Coronary artery (tissue), 2 donors: ENCODE results near the gene TRIAP1.
"Not testable (repeated sequence)": the region's sequence is repeated elsewhere in the genome, so short reads cannot be mapped to it uniquely, and the experiment has no call there.

Source experiments
- DNase-seq: peaks from one replicate; pipeline ENCODE4 v3.0.0-alpha.2; 2017; ENCODE audit warnings: low spot score
- H3K27ac ChIP-seq, 2 donors: fragments of 200-600 bp; sonication (generic); one replicate each; pipeline ENCODE4 v1.5.1; 2016 to 2019
- H3K4me3 ChIP-seq: fragments of 200-600 bp; sonication (generic); 2 replicates; pipeline ENCODE4 v1.5.1; 2016; ENCODE audit warnings: mild to moderate bottlenecking, moderate library complexity
- CTCF ChIP-seq: fragments of 200-600 bp; sonication (generic); IDR thresholded peaks from one replicate; pipeline ENCODE4 v1.5.1; 2019; ENCODE audit warnings: antibody characterized with exemption

The TRIAP1 gene

GRCh38 chr12:120455302-120455701, 9.1 kb upstream of the TRIAP1 start:
- Histone ChIP-seq H3K27ac (no peak overlapping the region), H3K4me3 (no peak overlapping the region)
- DNase-seq: no peak
- TF ChIP-seq CTCF: no peak

GRCh38 chr12:120453977-120454376, 7.8 kb upstream of the TRIAP1 start:
- Histone ChIP-seq H3K4me3 (no peak overlapping the region), H3K27ac (no peak overlapping the region)
- TF ChIP-seq CTCF: no peak

GRCh38 chr12:120453060-120453750, 7.0 kb upstream of the TRIAP1 start:
- no peak overlapping the region for H3K4me3 ChIP-seq
- no peak for DNase-seq
- no peak for TF ChIP-seq CTCF
- no peak overlapping the region for H3K27ac ChIP-seq

More at GRCh38 chr12:120453977-120454376, 7.8 kb upstream of the TRIAP1 start:
- no peak for DNase-seq

- not testable (repeated sequence) for H3K4me3 ChIP-seq, DNase-seq, H3K27ac ChIP-seq
Measured at GRCh38 chr12:120452524-120452923, 6.3 kb upstream of the TRIAP1 start.

GRCh38 chr12:120447992-120448391, 1.8 kb upstream of the TRIAP1 start:
- Histone ChIP-seq H3K4me3 (no peak overlapping the region), H3K27ac (no peak overlapping the region)
- no peak for DNase-seq
- TF ChIP-seq CTCF: no peak

GRCh38 chr12:120446844-120447178, 627 bp upstream of the TRIAP1 start:
- peak overlapping the region; percentile 75 for H3K4me3 ChIP-seq
- not testable (repeated sequence) for DNase-seq
- H3K27ac ChIP-seq: peak overlapping the region; percentile 82 to 88

GRCh38 chr12:120444676-120445075, 1.5 kb downstream of the TRIAP1 start:
- Histone ChIP-seq H3K4me3 (no peak overlapping the region), H3K27ac (no peak overlapping the region)
- TF ChIP-seq CTCF: no peak
- DNase-seq: no peak

- TF ChIP-seq CTCF: peak; percentile 19
- no peak for DNase-seq
- H3K4me3 ChIP-seq: peak overlapping the region; percentile 28
- H3K27ac ChIP-seq: no peak overlapping the region
Measured at GRCh38 chr12:120439646-120440247, 6.4 kb downstream of the TRIAP1 start.
